KBM-7 (cell line): ENCODE results near the gene TSPAN16.

ENCODE experiments used
- DNase-seq: peaks from one replicate; pipeline ENCODE4 v3.0.0-alpha.2; 2015
- in situ Hi-C: fragments of 300-500 bp; cut with MboI; formaldehyde crosslinking; loops from 2 replicates; pipeline ENCODE4 v1.14.3; 2020; ENCODE audit warnings: low sequenced_read_pairs, low pct_unique_long_range_greater_than_20kb, mixed read lengths

The TSPAN16 gene, protein sequence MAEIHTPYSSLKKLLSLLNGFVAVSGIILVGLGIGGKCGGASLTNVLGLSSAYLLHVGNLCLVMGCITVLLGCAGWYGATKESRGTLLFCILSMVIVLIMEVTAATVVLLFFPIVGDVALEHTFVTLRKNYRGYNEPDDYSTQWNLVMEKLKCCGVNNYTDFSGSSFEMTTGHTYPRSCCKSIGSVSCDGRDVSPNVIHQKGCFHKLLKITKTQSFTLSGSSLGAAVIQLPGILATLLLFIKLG

DNA sequence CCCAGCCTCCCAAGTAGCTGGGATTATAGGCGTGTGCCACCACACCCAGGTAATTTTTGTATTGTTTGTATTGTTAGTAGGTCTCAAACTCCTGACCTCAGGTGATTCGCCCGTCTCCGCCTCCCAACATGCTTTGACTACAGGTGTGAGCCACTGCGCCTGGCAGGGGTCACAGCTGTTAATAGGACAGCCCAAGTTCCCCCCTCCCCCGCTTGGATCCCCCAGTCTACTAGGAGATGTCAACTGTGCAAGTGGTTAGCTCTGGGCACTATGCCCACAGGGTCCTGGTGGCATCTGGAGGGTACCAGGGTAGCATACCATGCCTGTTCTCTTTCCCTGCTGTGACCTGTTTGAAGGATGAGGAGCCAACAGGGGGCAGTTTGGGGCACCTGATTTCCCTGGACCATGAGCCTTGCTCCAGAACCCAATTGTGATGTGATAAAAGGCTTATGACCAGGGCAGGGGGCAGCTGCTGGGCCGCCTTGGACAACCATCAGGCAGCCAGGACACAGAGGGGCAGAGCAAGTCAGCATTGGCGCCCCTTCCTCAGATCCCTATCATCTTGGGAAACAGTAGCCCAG, at the start of gene TSPAN16:
Gene TSPAN16, plus strand, starts transcription at position 496 of the 581 bp plus-strand sequence. CDS start 138 bp downstream, outside the sequence.
- in situ Hi-C loops = no loop called here
- no peak for DNase-seq

DNA sequence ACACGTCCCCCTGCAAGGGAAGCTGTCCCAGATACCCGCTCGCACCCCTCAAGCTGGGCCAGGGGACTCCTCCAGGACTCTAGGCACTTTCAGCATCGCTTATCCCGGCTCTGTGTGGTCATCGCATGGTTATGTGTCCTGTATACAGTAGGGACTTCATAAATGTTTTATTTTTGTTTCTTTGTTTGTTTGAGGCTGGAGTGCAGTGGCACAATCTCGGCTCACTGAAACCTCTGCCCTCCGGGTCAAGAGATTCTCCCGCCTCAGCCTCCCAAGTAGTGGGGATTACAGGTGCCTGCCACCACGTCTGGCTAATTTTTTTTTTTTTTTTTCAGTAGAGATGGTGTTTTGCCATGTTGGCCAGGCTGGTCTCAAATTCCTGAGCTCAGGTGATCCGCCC, 49.0 kb upstream of the TSPAN16 start:
- in situ Hi-C loops = no loop called here
- DNase-seq = no peak

DNA sequence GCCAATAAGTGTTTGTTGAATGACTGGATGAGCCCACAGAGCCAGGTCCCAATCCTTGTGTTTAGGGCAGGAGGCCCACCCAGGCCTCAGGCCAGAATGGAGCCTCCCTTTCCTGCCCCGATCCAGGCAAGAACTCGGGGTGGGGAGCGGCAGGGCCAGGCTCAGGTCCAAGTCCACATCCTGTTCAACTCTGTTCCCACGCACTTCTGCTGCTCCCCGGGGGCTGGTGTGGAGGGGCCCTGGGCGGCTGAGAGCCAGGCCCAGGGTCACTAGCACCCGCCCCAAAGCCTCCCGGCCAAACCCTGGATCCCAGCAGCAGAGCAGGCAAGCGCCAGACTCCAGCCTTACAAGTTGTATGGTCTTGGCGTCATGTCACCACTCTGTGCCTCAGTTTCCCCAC, 48.6 kb upstream of the TSPAN16 start:
- in situ Hi-C loops = no loop called here
- no peak for DNase-seq

DNA sequence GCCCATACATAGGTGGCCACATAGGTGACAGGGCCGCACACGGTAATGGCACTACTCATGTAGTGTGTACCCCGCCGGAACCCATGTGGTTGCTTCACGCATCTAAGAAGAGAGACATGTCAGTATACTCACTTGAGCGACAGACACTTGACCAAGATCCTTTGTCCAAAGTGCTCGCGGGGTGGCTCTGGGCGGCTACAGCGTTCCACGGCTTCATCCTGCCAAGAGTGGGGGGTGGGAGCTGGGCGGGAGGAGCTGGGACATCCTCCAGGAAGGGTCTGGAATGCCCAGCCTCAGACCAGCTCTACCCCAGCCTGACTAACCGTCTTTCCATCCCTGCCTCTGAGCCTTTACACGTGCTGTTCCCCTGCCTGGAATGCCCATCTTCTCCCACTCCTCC, 48.0 kb upstream of the TSPAN16 start:
- DNase-seq = no peak
- in situ Hi-C loops = no loop called here

DNA sequence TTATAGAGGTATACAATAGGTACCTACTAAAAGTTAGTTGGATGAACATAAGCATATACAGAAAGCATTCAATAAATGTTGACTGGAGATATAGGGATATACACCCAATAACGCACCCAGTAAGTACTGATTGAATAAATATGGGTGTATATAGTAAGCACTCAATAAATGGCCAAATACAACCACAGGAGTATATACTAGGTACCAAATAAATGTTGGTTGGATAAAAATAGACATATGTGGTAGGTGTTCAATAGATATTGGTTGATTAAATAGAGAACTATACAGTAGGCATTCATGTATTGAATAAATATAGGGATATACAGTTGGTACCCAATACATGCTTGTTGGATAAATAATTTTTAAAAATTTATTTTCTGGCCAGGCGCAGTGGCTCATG, 47.1 kb upstream of the TSPAN16 start:
- in situ Hi-C loops = no loop called here
- no peak for DNase-seq

DNA sequence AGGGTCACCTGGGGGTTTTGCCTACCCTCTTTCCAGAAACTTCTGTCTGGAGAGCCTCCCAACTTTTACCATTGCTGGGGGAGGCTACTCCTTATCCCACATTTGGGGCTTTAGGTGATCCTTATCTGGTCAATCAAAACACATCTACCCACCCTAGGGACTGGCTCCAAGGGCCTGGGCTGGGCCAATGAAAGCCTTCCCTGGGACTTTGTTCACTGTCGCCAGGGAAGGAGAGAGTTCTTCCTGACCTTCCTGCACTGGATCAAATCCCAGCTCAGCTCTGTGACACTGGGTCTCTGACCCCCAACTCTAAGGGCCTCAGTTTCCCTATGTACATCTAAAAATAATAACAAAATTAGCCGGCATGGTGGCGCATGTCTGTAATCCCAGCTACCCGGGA, 44.7 kb upstream of the TSPAN16 start:
- in situ Hi-C loops = no loop called here
- DNase-seq = no peak

DNA sequence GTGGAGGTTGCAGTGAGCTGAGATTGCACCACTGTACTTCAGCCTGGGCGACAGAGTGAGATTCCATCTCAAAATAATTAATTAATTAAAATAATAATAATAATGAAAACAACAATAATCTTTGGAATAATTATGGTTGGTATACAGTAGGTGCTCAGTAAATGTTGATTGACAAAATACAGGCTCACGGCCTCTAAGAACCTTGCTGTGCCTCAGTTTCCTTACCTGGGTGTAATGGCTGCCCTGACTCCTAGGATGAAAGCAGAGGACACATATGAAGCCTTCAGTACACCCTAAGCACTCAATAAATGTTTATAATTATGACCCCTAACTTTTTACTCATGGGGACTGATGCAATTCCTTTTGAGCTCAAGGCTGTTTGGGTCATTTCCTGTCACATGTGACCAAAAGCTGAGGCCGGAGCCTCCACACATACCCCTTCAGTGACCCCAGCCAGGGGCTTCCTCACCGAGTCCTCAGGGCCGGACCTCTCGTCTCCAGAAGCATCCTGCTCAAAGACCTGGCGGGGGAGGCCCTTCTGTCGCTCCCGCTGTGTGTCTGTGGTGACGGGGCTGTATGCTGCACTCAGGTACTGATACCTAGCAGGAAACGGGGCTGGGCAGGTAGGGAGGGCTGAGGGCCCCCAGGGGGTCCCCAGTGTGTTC, 44.2 kb upstream of the TSPAN16 start:
- DNase-seq = no peak
- in situ Hi-C loops = no loop called here

DNA sequence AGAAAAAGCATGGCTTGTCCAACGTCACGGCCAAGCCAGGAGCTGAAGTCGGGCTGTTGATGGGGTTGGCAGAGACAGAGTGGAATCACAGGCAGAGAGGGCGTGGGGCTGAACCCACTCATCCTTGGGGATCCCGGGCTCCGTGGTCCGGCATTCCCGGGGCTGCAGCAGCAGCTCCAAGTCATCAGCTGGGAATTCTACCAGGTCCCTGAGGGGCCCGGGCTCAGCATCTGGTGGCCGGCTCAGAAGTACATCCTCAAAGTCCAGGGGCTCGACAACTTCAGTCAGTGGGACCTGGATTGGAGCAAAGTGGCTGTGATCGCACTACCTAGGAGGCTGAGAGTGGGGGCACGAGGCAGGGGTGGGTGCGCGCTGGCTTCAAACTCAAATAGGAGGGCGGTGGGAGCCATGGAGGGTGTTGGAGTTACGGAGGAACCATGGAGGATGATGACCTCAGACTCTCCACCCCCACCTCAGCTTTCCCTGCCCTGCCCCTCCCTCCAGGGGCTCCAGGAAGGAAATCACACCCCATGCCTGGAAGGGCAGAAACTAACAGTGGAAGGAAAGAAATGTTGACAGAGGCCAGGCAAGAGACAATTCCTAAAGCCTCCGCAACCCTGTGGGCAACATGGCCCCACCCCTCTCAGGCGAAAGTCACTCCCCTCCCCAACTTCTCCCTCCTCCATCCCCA, 43.1 kb upstream of the TSPAN16 start:
- in situ Hi-C loops = no loop called here
- DNase-seq = no peak

DNA sequence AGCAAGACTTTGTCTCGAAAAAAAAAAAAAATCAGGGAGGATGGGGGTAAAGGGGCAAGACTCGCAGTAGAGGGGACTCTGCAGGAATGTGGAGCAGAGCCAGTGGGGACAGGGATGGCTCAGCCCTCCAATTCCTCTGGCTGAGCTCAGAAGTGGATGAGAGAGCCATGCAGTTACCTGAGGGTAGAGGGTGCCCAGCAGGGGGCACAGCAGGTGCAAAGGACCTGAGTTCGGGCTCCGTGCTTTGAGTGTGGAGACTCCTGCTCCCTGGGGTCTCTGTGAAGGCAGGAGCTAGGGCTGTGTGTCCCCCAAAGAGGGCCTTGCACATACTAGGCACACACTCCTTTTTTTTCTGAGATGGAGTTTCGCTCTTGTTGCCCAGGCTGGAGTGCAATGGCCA, 41.3 kb upstream of the TSPAN16 start:
- DNase-seq = no peak
- in situ Hi-C loops = no loop called here

DNA sequence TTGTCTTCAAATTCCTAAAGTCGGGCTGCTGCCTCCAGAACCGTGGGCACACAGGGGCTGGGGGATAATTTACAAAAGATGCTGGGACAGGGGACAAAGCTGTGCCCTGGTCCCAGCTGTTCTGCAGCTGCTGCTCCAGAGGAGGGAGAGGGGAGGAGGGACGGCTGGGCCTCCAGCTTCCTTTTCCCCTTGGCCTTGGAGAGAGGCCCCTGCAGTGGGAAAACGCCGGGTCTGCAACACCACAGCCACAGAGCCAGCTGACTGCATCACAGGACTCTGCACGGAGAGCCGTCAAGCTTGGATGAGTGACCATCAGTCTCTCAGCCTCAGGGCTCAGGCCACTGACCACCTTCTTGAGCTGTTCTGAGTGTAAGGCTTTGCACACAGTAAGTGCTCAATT, 39.8 kb upstream of the TSPAN16 start:
- DNase-seq = no peak
- in situ Hi-C loops = no loop called here

DNA sequence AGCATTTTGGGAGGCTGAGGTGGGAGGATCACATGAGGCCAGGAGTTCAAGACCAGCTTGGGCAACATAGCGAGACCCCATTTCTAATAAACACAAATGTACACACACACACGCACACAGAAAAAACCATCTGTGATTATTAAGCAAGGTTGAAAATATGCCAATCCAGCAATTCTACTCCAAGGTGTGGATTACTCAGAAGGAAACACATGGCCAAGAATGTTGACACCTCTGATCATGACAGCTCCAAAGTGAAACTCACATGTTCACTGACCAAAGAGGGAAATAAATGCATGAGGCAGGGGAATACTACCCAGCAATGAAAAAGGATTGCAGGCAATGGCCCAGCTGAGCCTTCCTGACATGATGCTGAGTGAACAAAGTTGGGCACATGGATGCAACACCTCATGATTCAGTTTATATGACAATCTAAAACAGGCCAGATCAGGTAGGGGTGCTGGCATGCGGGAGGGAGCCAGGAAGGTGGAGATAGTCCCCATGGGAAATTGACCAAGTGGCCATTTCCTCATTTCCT, 38.0 kb upstream of the TSPAN16 start:
- no peak for DNase-seq
- in situ Hi-C loops = no loop called here

DNA sequence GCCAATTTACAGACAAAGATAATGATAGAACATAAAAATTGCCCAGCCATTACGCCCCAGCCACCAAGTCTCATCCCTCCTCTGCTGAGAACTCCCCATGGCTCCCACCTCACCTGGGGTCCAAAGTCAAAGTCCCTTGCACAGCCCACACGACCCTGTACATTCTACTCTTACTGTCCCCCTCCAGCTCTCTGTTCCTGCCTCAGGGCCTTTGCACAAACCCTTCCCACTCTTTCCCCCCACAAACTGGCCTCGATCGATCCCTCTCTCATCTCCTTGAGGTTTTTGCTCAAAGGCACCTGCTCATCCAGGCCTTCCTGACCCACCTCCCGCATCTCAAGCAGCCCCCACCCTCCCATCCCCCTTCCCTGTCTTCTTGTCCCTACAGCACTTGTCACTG, 35.0 kb upstream of the TSPAN16 start:
- in situ Hi-C loops = no loop called here

DNA sequence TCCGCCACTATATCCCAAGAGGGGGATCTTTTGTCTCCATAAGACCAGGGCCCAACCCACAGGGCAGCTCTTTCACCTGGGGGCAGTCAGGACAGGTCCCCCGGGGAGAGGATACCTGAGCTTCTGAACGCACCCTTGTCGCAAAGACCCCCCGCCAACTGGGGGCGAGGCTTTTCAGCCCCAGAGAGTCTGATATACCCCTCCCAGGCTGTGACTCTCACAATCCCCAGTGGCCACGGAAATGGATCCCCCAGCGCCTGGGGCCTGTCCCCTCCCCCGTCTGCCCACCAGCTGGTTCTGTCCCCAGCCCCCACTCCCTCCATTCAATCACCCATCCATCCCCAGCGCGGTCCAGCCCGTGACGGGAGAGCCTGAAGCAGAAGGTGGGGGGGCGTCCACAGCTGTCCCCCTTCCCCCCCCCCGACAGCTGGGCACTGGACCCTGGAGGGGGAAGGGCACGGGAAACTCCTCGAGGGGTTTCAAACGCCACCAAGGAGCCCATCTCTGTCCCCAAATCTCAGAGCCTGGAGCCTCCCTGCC, 34.5 kb upstream of the TSPAN16 start:
- DNase-seq = no peak

More for the DNA sequence above, 35.0 kb upstream of the TSPAN16 start:
- DNase-seq = no peak

DNA sequence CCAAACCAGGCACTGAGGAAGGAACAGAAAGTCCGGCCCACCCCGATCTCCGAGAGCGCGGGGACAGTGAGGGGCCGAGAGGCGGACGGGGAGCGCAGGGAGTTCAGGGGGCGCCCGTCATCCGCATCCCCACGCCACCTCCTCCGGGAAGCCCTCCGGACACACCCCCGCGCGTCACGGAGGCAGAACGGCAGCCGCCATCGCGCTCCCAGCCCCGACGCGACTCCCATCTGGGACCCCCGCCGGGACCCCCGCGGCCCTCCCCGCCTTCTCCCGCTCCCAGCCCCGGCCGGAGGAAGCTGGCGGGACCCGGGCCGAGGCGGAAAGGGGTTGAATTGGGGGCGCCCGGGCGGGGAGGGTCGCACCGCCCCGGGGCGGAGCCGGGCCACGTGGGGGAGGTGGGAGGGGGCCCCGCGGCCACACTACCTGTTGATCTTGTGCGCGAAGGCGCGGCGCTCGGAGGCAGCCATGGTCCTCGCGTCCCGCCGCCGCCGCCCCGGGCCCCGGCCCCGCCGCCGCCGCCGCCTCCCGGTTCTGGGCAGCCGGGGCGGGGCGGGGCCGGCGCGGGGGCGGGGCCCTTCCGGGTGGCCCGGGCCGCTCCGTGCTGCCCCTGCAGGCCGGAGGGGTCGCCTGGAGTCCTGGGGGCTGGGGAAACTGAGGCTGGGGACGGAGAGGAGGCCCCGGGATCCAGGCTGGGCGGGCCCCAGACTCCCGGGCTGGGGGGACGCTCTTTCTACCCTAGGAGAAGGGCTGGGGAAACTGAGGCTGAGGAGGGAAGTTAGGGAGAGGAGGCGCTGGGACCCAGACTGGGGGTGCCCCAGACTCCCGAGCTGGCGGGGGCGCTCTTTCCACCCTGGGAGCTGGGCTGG, 33.8 kb upstream of the TSPAN16 start, which contains the start of gene DOCK6:
Gene DOCK6, minus strand, starts transcription at position 554 of the 869 bp plus-strand sequence. Its CDS starts 84 bp downstream, at position 470.
- in situ Hi-C loops = no loop called here

More for the DNA sequence above, 34.5 kb upstream of the TSPAN16 start:
- in situ Hi-C loops = no loop called here

DNA sequence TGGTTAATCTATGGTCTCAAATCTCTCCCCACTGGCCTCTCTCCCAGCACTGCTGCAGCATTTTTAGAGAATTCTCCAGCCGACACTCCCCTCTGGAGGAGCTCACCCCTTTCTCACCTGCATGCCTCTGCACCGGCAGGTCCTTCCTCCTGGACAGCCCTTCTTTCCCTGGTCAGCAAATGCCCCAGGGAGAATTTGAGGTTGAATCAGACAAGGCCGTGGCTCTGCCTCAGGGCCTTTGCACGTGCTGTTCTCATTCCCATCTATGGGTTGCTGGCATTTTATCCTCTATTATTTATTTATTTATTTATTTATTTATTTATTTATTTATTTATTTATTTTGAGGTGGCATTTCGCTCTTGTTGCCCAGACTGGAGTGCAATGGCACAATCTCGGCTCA, 32.2 kb upstream of the TSPAN16 start:
- in situ Hi-C loops = no loop called here
- DNase-seq = no peak

More for the DNA sequence above, 33.8 kb upstream of the TSPAN16 start, which contains the start of gene DOCK6:
- no peak for DNase-seq

DNA sequence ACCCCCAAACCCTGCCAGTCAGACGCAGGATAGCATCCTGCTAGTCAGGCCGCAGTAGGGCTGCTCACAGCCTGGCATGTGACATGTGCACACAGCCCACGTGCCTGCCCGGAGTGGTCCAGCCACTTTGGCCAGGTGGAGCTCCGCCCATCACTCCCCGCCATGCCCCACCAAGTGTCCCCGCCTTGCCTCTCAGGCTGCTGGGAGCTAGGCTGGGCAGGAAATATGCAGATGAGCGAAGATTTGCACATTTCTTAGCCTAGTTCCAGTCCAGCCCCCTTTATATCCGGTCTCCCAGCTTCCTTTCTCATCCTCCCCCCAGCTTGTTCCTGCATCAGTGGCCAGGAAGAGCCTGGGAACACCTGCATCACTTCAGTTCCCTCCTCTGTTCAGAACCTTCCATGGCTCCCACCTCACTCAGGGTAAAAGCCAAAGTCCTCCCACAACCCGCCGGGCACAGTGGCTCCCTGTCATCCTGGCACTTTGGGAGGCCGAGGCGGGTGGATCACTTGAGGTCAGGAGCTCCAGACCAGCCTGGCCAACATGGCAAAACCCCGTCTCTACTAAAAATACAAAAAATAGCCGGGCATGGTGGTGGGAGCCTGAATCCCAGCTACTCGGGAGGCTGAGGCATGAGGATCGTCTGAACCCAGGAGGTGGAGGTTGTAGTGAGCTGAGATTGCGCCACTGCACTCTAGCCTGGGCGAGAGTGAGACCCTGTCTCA, 31.3 kb upstream of the TSPAN16 start:
- no peak for DNase-seq
- in situ Hi-C loops = no loop called here

DNA sequence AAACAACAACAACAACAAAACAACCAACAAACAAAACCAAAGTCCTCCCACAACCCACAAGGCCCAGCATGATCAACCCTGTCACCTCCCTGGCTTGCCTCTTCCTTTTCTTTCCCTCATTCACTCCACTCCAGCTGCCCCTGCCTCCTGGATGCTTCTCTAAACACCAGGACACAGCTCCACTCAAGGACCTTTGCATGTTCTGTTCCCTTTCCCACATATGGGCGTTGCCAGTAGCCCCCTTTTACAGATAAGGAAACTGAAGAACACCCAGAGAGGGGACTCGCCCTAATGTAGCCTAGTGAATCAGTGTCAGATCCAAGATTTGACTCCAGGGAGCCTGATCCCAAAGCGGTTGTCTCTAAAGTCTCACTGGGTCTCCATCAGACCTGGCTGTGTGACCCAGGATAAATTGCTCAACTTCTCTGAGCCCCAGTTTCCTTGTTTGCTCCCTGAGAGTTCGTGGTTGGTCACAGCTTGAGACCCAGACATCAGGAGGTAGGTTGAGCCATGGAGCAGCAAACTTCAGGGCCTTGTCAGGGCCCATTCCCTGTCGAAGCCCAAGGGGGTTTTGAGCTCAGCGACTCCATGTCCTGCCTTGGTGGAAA, 30.7 kb upstream of the TSPAN16 start:
- no peak for DNase-seq
- in situ Hi-C loops = no loop called here
